WI38 (cell line): ENCODE data around the gene GNAI2.

Experiments used
- H3K4me3 ChIP-seq: 2 replicates; pipeline ENCODE4 v1.5.1; 2011; ENCODE audit warnings: low read depth, mild to moderate bottlenecking, control low read depth, low read length
- CTCF ChIP-seq: IDR thresholded peaks from 2 replicates; pipeline ENCODE4 v1.5.1; 2012; ENCODE audit warnings: low read depth, mild to moderate bottlenecking, control low read depth, low read length

GNAI2 gene

GRCh38 chr3:50201573-50202315 lies 34.3 kb upstream of the GNAI2 start:
- no peak for TF ChIP-seq CTCF
- H3K4me3 ChIP-seq = no peak overlapping the region

DNA sequence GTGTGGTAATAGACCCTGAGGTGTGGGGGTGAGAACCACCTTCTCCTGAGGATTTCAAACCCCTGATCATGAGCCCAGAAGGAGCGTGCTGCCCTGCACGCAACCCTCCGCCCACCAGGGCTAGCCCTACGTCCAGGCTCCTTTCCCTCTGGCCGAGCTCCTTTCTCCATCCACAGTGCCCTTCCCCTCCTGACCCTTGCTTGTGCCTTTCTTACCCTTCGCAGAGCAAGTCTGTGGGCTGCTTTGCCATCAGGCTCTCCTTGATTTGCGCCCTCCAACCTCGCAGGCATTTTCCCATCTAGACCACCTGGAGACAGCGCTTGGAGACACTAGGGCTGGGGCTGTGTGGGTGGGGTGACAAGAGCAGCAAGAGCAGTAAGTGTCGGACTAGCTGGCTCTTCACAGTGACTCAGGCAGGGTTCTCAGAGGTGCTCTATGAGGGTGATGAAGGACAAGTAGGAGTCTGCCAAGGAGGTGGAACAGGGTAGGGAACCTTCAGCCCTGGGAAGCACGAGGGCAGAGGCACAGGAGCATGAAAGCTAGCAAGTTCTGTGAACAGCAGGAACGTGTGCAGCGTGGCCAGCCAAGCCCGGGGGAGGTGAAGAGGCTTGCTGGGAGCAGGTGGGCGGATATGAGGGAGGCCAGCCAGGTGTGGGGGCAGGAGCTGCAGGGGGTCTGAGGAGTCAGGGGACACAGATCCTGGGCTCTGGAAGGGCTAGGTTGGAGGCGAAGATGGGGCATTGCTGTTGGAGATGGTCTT lies 33.5 kb upstream of the GNAI2 start:
- H3K4me3 ChIP-seq = no peak overlapping the region
- no peak for TF ChIP-seq CTCF

- no peak overlapping the region for H3K4me3 ChIP-seq
- no peak for TF ChIP-seq CTCF
These were observed 32.7 kb upstream of the GNAI2 start for GRCh38 chr3:50203113-50203808.

- TF ChIP-seq CTCF = no peak
- no peak overlapping the region for H3K4me3 ChIP-seq
These were observed 31.9 kb upstream of the GNAI2 start for GRCh38 chr3:50203809-50204803.

DNA sequence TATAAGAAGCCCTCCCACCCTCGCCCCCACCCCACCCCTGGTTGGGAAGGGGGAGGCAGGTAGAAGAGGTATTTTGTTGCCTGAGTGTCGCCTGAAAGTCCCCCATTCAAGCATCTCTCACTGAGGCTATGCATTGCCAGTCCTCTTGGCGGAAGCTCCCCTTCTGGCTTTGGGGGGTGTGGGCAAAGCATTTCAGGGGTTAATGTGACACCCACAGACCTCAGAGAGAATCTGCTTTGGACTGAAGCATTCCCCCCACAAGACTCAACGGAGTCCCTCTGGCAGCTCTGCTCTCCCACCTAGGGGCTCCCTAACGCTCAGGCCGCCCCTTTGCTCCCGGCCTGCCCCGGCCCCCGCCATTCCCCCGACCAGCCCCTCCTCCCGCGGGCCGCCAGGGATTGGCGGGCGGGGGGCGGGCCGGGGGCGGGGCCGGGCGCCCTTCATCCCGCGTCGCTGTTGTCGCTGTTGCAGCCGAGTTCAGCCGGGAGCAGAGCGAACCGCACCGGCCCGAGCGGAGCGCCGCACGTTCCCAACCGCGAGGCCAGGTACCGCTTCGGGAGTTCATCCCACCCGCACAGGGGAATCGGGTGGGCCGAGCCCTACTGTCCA lies 31.1 kb upstream of the GNAI2 start, which contains the start of gene SLC38A3:
TSS of gene SLC38A3 (plus strand) at position 468 of the 609 bp plus-strand sequence. CDS start 8,929 bp downstream, outside the sequence.
- no peak within 1 kb of the TSS for H3K4me3 ChIP-seq
- TF ChIP-seq CTCF = no peak

DNA sequence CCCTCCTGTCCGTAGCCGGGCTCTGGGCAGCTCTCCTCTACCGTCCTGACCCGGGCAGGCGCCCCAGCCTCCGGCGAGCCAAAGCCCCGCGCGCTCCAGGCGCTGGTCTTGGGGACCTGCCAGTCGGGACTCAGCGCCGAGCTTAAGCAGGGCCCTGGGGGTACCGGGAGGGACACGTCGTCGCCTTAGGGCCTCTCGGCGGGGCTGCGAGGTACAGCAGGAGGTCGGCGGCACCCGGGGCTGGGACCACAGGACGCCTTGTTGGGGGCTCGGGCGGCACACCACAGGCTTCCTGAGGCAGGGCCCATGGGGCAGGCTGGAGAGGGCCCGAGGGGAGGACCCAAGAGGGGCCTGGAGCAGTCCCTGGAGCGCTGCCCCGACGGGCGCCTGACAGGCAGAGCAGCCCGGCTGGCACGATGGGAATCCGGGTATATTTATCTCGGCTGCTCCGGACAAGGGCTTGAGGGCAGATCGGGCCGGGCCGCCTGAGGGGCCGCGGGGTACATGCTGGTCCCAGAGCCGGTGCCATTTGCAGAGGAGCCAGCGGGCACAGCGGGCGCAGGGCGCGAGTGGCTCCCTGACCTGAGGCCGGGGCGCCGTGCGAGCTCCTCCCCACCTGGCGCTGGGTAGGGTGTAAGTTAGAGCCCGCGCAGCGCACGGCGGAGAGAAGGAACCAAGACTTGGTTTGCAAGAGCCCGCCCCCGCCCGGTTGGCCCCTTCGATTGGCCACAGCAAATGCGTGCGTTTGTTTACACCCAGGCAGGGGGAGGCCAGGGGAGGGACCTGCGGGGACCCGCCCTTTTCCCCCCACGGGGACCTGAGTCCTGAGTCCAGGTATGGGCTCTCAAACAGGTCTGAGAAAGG lies 30.4 kb upstream of the GNAI2 start:
- no peak overlapping the region for H3K4me3 ChIP-seq
- no peak for TF ChIP-seq CTCF
